Activated CD4-positive, alpha-beta T cell treated with anti-CD3 and anti-CD28 coated beads for 36 hours (primary cell): ENCODE measurements around the gene PDZD4. TPM values are rescaled to one million over a fixed set of nuclear protein-coding genes. Genes with fewer than 3 reads are reported as not detected.

Experiments
- ATAC-seq: fragments of 200-7000 bp; cut with Tn5 transposase; one replicate; pipeline ENCODE4 v1.10.0; 2021; ENCODE audit warnings: mild to moderate bottlenecking, moderate library complexity
- CTCF ChIA-PET: fragments of 350-600 bp; sonication (Branson Sonifier 250); formaldehyde crosslinking; loops from one replicate; lab custom pipeline; 2021; ENCODE audit warnings: antibody characterized with exemption; lab: Charles Lee
- POLR2A ChIA-PET: fragments of 350-600 bp; sonication (Branson Sonifier 250); formaldehyde crosslinking; loops from one replicate; lab custom pipeline; 2021; ENCODE audit warnings: antibody characterized with exemption, inconsistent platforms; lab: Charles Lee
- DNase-seq: peaks from one replicate; pipeline ENCODE4 v3.0.0-alpha.2; 2020
- H3K27ac Mint-ChIP-seq: one replicate; pipeline ENCODE4 v1.8.0; 2021; ENCODE audit warnings: mixed read lengths
- H3K27me3 Mint-ChIP-seq: one replicate; pipeline ENCODE4 v1.8.0; 2021; ENCODE audit warnings: mixed read lengths
- H3K36me3 Mint-ChIP-seq: one replicate; pipeline ENCODE4 v1.8.0; 2021; ENCODE audit warnings: low read depth, mixed read lengths
- H3K4me1 Mint-ChIP-seq: one replicate; pipeline ENCODE4 v1.8.0; 2021; ENCODE audit warnings: mixed read lengths
- H3K4me3 Mint-ChIP-seq: one replicate; pipeline ENCODE4 v1.8.0; 2021; ENCODE audit warnings: mild to moderate bottlenecking, moderate library complexity, mixed read lengths
- H3K9me3 Mint-ChIP-seq: one replicate; pipeline ENCODE4 v1.8.0; 2021; ENCODE audit warnings: low read depth, mixed read lengths
- intact Hi-C, 2 experiments: fragments of 100-400 bp; cut with DNase I in 1 of 2; cut with micrococcal nuclease in 1 of 2; formaldehyde crosslinking; loops; one replicate each; pipeline versions ENCODE4 v1.14.2 to v1.15.1; 2022 to 2024; cut with DNase I, micrococcal nuclease
- total RNA-seq, 2 experiments: library from RNA; stranded (reverse); gene quantifications; one replicate each; pipeline ENCODE4 v1.2.3, GENCODE V29; 2021

The PDZD4 gene
- total RNA-seq, 2 experiments from 2014 or later: 2.4 to 4.3 TPM

DNA sequence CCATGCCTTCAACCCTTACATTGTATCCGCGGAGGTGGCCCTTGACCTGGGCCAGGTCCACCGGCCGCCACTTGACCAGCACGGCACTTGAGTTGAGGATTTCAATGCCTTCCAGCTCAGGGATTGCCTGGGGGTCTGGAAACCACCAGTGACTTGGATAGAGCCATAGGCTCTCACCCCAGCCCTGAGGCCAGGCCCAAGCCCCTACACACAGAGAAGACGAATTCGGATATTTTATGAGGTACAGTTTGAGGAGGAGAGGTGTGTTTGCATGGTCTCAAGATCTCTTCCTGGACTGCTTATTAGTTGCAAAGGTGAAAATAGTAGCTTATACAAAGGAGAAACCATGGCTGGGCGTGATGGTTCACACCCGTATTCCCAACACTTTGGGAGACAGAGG lies 35.3 kb upstream of the PDZD4 start:
- no peak overlapping the region for H3K27ac Mint-ChIP-seq
- H3K27me3 Mint-ChIP-seq: no peaks in the 10 kb centered on the region
- DNase-seq (no peak), ATAC-seq (no peak)
- ChIA-PET POLR2A (no interaction called here), CTCF (no interaction called here)
- no peaks in the 10 kb centered on the region for H3K9me3 Mint-ChIP-seq
- no peaks in the 10 kb centered on the region for H3K4me1 Mint-ChIP-seq
- intact Hi-C loops: no loop called here
- H3K36me3 Mint-ChIP-seq: no peaks in the 10 kb centered on the region
- no peak overlapping the region for H3K4me3 Mint-ChIP-seq

DNA sequence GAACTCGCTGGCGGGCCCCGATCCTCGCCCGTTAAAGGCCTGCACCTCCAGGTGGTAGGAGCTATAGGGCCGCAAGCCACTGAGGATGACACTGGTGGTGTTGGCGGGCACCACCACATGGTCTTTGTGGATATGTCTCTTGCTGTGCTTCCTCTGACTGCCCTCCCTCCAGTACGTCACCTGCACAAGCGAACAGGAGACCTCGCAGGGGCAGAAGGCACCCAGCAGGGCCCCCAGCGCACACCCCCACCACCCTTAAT lies 34.9 kb upstream of the PDZD4 start:
- CTCF ChIA-PET: no interaction called here

DNA sequence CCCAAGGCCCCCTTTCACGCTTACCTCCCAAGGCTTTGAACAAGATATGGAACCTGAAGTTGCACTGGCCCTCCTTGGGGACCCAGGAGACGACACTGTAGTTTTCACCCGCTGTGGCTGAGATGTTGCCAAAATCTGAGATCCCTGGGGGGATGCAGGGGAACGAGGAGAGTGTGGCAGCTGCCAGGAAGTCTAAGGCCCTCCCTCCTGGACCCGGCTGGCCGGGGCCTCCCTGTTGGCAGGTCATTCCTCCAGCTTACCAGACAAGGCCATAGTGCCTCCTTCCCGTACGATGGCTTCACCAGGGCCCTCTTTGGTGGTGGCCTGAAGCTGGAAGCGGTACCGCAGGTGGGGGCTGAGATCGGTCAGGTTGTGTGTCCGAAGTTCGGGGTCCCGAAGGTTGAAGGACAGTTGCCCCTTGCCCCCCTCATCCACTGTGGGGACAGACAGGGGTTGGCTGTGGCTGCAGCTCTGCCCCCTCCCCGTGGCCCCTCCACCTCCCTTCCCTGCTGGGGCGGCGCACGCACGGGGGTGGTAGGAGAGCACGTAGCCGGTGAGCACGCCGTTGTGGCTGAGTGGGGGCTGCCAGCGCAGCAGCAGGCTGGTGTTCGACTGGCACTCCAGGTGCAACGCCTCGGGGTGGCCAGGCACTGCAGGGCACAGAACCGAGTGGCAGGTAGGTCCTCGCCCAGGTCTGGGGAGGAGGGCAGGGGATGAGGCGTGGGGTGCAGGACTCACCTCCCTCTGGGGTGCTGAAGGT lies 34.4 kb upstream of the PDZD4 start:
- Mint-ChIP-seq H3K4me1 (no peaks in the 10 kb centered on the region), H3K9me3 (no peaks in the 10 kb centered on the region), H3K27me3 (no peaks in the 10 kb centered on the region), H3K4me3 (no peak overlapping the region), H3K27ac (no peak overlapping the region), H3K36me3 (no peaks in the 10 kb centered on the region)
- CTCF ChIA-PET: no interaction called here
- ATAC-seq: no peak
- no peak for DNase-seq
- intact Hi-C loops: no loop called here
- POLR2A ChIA-PET: no interaction called here

More for the DNA sequence above, 34.9 kb upstream of the PDZD4 start:
- no peak overlapping the region for H3K4me3 Mint-ChIP-seq
- POLR2A ChIA-PET: no interaction called here
- DNase-seq (no peak), ATAC-seq (no peak)
- intact Hi-C loops: no loop called here
- no peaks in the 10 kb centered on the region for H3K36me3 Mint-ChIP-seq
- no peaks in the 10 kb centered on the region for H3K4me1 Mint-ChIP-seq
- H3K27me3 Mint-ChIP-seq: no peaks in the 10 kb centered on the region
- H3K9me3 Mint-ChIP-seq: no peaks in the 10 kb centered on the region
- H3K27ac Mint-ChIP-seq: no peak overlapping the region

DNA sequence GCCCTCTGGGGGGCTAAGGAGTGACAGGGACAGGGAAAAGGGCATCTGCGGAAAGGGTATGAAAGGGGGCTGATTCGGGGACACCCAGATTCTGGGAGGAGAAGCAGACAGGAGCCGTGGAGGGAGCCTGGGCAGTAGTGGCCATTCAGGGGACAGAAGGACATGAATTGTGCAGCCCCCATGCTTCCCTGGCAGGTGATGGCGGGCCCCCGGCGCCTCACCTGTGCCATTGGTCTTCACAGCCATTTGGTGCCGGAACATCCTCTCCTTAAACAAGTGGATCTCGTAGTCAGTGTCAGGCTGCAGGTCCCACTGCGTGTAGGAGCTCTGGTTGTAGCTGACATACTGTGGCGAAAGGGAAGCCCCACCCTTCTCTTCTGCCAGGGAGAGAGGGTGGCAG lies 33.8 kb upstream of the PDZD4 start:
- ATAC-seq (no peak), DNase-seq (no peak)
- H3K27me3 Mint-ChIP-seq: no peaks in the 10 kb centered on the region
- no peak overlapping the region for H3K27ac Mint-ChIP-seq
- H3K4me3 Mint-ChIP-seq: no peak overlapping the region
- H3K36me3 Mint-ChIP-seq: no peaks in the 10 kb centered on the region
- H3K4me1 Mint-ChIP-seq: no peaks in the 10 kb centered on the region
- POLR2A ChIA-PET: no interaction called here
- intact Hi-C loops: no loop called here
- CTCF ChIA-PET: no interaction called here
- no peaks in the 10 kb centered on the region for H3K9me3 Mint-ChIP-seq

DNA sequence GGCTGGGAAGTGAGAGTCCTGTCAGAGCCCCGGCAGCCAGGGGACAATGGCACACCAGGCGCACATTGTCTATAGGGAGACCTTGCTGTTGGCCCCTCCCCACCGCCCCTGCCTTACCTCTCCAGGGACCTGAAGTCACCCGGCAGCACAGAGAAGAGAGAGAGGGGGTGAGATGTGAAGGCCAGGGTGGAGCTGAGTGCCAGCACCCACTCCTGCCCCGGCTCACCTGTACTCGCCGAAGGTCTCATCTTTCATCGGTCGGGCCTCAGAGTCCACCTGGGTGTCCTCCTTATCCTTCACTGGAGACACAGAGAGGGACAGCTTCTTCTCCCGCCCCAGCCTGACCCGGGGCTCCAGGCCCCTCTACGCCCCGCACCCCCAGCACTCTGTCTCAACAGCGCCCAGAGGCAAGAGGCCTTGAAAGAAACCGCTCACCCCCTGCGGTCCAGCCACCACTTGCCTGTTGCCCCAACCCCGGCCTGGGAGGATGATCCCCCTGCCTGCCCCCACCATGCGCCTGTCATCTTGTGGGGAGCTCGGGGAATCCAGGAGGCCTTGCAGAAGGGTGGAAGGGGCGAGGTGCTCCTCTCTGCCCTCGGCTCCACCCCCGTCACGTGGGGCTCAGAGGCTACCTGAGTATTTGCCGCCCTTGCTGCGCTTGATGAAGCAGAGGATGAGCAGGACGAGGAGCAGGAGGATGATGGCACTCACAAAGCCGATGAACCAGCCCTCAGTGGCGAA lies 33.1 kb upstream of the PDZD4 start:
- Mint-ChIP-seq H3K36me3 (no peaks in the 10 kb centered on the region), H3K4me1 (no peaks in the 10 kb centered on the region), H3K4me3 (no peak overlapping the region), H3K9me3 (no peaks in the 10 kb centered on the region), H3K27ac (no peak overlapping the region), H3K27me3 (no peaks in the 10 kb centered on the region)
- CTCF ChIA-PET: no interaction called here
- no peak for ATAC-seq
- intact Hi-C loops: no loop called here
- POLR2A ChIA-PET: no interaction called here
- no peak for DNase-seq

DNA sequence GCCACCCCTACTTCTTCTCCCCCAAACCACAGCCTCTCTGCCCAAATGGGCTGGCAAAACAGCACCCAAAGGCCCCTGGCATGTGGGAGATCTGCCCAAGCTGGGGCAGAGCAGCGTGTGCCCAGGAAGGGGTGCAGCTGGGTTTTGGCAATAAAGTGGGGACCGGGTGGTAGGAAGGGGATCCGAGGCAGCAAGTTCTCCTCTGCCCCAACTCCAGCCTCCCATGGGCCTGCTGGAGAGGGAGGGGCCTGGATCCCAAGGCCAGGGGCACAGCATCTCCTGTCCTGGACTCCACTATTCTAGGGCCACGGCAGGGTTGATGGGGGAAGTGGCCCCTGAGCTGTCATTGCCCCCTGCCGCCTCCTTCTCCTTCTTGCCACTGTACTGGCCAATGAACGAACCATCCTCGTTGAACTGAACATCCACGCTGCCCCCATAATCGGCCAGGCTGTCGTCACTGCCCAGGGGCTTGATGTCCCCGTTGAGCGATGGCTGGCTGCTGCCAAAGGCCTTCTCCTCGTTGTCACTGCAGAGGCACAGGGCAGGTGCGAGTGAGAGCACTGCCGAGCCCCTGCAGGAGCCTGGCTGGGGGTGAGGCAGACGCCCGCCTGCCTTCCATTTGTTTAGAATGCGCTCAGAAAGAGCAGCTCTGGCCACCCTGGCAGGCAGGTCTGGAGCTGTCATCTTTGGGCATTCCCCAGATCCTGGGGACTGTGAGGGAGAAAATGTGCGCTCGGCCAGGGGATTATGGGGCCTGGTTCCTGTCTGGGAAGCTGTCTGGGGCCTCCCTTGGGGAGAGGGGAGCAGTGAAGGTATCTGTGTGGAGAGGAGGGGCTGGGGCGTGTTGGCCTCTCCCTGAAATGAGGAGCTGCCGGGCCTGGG lies 32.3 kb upstream of the PDZD4 start:
- CTCF ChIA-PET: no interaction called here
- H3K27me3 Mint-ChIP-seq: no peaks in the 10 kb centered on the region

DNA sequence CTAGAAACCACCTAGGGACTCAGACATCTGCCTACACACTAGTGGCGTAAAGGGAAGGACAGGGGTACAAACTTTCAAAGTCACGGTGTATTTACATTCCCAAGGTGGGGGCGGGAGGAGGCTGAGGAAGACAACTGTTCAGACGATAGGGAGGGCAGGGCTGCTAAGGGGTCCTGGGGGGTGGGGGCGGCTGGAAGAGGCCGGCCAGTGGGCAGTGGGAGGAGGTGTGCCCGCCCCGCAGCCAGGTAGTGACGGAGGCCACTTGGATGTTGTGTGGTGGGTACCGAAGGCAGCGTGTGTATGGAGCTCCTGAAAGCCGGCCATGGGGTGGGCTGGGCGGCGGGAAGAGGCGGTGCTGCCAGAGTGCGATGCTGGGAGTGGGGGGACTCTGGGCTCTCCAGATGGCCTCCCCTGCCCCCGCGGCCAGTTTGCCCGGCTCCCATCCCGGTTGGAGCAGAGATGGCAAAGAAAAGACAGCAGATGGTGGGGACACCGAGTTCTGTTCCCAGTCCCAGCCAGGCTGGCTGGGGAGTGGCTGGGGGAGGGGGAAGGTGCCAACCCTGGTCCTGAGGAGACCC lies 31.5 kb upstream of the PDZD4 start:
- ChIA-PET CTCF (no interaction called here), POLR2A (no interaction called here)
- Mint-ChIP-seq H3K4me1 (peaks cover 6% of the 10 kb centered on the region), H3K27ac (no peak overlapping the region), H3K4me3 (no peak overlapping the region), H3K36me3 (no peaks in the 10 kb centered on the region), H3K9me3 (no peaks in the 10 kb centered on the region), H3K27me3 (no peaks in the 10 kb centered on the region)
- intact Hi-C loops: no loop called here
- no peak for DNase-seq
- ATAC-seq: no peak

More for the DNA sequence above, 32.3 kb upstream of the PDZD4 start:
- Mint-ChIP-seq H3K9me3 (no peaks in the 10 kb centered on the region), H3K4me1 (peaks cover 2% of the 10 kb centered on the region), H3K4me3 (no peak overlapping the region), H3K27ac (no peak overlapping the region), H3K36me3 (no peaks in the 10 kb centered on the region)
- POLR2A ChIA-PET: no interaction called here
- intact Hi-C loops: no loop called here
- ATAC-seq (no peak), DNase-seq (no peak)

DNA sequence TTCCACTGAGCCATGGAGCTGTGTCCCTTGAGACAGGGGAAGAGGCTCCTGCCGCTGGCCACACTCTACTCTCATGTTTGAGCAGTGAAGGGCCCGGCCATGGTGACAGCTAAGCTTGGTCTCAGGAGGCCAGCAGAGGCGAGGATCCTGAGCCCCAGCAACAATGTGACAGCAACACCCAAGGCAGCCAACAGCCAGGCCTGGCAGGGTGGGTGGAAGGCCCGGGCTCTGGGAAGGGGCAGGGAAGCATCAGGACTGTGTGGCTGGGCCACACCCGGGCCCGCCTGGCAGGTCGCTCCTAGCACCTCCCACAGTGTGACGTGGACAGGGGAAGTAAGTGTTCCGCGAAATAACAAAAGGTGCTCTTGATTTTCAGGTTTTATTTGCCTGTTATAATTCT lies 30.8 kb upstream of the PDZD4 start:
- intact Hi-C loops: no loop called here
- Mint-ChIP-seq H3K4me3 (no peak overlapping the region), H3K27ac (no peak overlapping the region), H3K4me1 (peaks cover 6% of the 10 kb centered on the region), H3K9me3 (no peaks in the 10 kb centered on the region), H3K27me3 (no peaks in the 10 kb centered on the region), H3K36me3 (no peaks in the 10 kb centered on the region)
- DNase-seq (no peak), ATAC-seq (no peak)
- CTCF ChIA-PET: no interaction called here
- POLR2A ChIA-PET: no interaction called here

DNA sequence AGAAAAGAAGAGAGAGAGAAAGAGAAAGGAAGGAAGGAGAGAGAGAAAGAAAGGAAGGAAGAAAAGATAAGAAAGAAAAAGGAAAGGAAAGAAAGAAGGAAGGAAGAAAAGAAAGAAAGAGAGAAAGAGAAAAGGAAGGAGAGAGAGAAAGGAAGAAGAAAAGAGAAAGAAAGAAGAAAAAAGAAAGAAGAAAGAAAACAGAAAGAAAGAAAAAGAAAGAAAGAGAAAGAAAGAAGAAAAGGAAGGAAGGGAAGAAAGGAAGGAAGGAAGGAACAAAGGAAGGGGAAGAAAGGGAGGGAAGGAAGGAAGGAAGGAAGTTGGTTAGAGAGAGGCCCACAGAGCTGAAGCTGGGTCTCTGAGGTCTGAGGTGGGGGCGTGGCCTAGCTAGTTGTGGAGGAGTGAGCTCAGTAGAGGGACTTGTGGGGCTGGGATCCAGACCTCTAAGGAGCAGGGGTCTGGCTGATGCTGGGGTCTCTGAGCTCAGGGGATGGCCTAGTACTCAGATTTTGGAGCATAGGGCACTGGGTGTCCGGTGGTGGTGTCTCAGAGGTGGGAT lies 27.1 kb upstream of the PDZD4 start:
- H3K36me3 Mint-ChIP-seq: no peaks in the 10 kb centered on the region
- H3K4me3 Mint-ChIP-seq: no peak overlapping the region
- H3K27ac Mint-ChIP-seq: no peak overlapping the region
- peaks cover 6% of the 10 kb centered on the region for H3K4me1 Mint-ChIP-seq
- no peak for ATAC-seq
- H3K9me3 Mint-ChIP-seq: no peaks in the 10 kb centered on the region
- DNase-seq: no peak
- POLR2A ChIA-PET: no interaction called here
- H3K27me3 Mint-ChIP-seq: no peaks in the 10 kb centered on the region
- intact Hi-C loops: no loop called here
- CTCF ChIA-PET: no interaction called here

DNA sequence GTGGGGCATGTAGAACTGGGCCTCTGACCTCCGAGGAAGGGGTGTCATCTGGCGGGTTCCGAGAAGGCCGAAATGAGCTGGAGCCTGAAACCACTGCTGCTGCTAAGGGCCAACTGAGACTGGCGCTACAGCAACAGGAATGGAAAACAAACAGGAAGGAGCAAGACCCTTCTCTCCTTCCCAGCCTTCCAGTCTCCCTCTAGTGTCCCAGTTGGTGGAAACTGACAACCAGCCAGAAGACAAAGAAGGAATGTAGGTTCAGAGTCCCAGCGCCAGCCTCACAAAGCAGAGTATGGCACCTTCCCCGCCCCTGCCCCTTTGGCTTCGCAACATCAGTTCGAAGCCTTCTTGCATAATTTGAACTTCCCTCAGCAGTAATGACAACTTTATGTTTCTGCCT lies 24.4 kb upstream of the PDZD4 start:
- Mint-ChIP-seq H3K27me3 (no peaks in the 10 kb centered on the region), H3K27ac (no peak overlapping the region), H3K4me3 (no peak overlapping the region), H3K4me1 (peaks cover 6% of the 10 kb centered on the region), H3K36me3 (no peaks in the 10 kb centered on the region), H3K9me3 (no peaks in the 10 kb centered on the region)
- CTCF ChIA-PET: no interaction called here
- intact Hi-C loops: no loop called here
- no peak for ATAC-seq
- POLR2A ChIA-PET: no interaction called here
- no peak for DNase-seq

DNA sequence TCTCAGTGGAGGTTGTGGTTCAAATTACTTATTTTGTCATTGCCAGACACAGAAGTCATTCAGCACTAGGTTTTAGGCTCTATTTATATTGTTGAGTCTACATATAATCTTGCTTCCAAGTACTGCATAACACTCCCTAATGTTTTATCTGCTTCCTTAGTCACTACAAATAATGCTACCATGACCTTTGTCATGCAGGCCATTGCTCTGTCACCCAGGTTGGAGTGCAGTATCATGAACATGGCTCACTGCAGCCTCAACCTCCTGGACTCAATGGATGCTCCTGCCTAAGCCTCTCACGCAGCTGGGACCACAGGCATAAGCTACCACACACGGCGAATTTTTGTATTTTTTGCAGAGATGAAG lies 23.5 kb upstream of the PDZD4 start:
- ATAC-seq: no peak
- Mint-ChIP-seq H3K4me3 (no peak overlapping the region), H3K9me3 (no peaks in the 10 kb centered on the region), H3K27ac (no peak overlapping the region), H3K36me3 (no peaks in the 10 kb centered on the region), H3K4me1 (peaks cover 6% of the 10 kb centered on the region), H3K27me3 (no peaks in the 10 kb centered on the region)
- ChIA-PET POLR2A (no interaction called here), CTCF (no interaction called here)
- DNase-seq: no peak
- intact Hi-C loops: no loop called here
